K562 (cell line): ENCODE data around the gene MDK. TPM values are rescaled to one million over a fixed set of nuclear protein-coding genes. Genes with fewer than 3 reads are reported as not detected.

Experiments
- ARHGAP35 ChIP-seq: fragments of 450-650 bp; IDR thresholded peaks from 2 replicates; pipeline ENCODE4 v1.6.1; 2018; ENCODE audit not compliant: partially characterized antibody
- FOXJ2 ChIP-seq: fragments of 200-800 bp; sonication (Bioruptor generic); IDR thresholded peaks from 2 replicates; pipeline ENCODE4 v1.6.1; 2016; ENCODE audit warnings: missing genetic modification characterization, missing compliant biosample characterization
- GTF2E2 ChIP-seq: fragments of 200-800 bp; sonication (Bioruptor generic); IDR thresholded peaks from 2 replicates; pipeline ENCODE4 v1.6.1; 2016; ENCODE audit warnings: missing genetic modification characterization, missing compliant biosample characterization
- KAT7 ChIP-seq: sonication (generic); formaldehyde crosslinking; IDR thresholded peaks from 2 replicates; pipeline ENCODE4 v1.8.0; 2022; ENCODE audit warnings: missing genetic modification reagents, mild to moderate bottlenecking, borderline replicate concordance
- KAT8 ChIP-seq: fragments of 450-650 bp; IDR thresholded peaks from 2 replicates; pipeline ENCODE4 v1.6.1; 2016; ENCODE audit warnings: low read depth, mild to moderate bottlenecking
- NCOA1 ChIP-seq: fragments of 450-650 bp; IDR thresholded peaks from 2 replicates; pipeline ENCODE4 v1.6.1; 2016; ENCODE audit warnings: low read depth
- NR2F6 ChIP-seq: fragments of 450-650 bp; formaldehyde crosslinking; IDR thresholded peaks from 2 replicates; pipeline ENCODE4 v1.4.0; 2020; ENCODE audit warnings: mild to moderate bottlenecking
- PTBP1 ChIP-seq: fragments of 200-400 bp; formaldehyde crosslinking; IDR thresholded peaks from 2 replicates; pipeline ENCODE4 v1.6.1; 2017; ENCODE audit warnings: low read depth, low read length
- SPI1 ChIP-seq: IDR thresholded peaks from 2 replicates; pipeline ENCODE4 v1.6.1; 2011; ENCODE audit warnings: low read depth, low read length, control low read depth, borderline replicate concordance
- ZNF121 ChIP-seq: sonication (generic); formaldehyde crosslinking; conservative IDR thresholded peaks from 2 replicates; pipeline ENCODE4 v1.8.0; 2022; ENCODE audit warnings: missing genetic modification reagents
- ZNF140 ChIP-seq: fragments of 250-450 bp; sonication (Bioruptor Pico); IDR thresholded peaks from 2 replicates; pipeline ENCODE4 v1.8.0; 2021; ENCODE audit warnings: moderate library complexity, mild to moderate bottlenecking, inconsistent platforms
- ZNF707 ChIP-seq: fragments of 250-450 bp; sonication (Bioruptor Pico); conservative IDR thresholded peaks from 2 replicates; pipeline ENCODE4 v1.8.0; 2022; ENCODE audit warnings: inconsistent platforms, mild to moderate bottlenecking, moderate library complexity
- ZSCAN29 ChIP-seq: fragments of 450-650 bp; IDR thresholded peaks from 2 replicates; pipeline ENCODE4 v1.6.1; 2017
- polyA plus RNA-seq, 8 experiments: library from polyadenylated mRNA; depleted of rRNA in 4 of 8; stranded (reverse) in 5 of 8; unstranded in 3 of 8; fragments of >200 nt; fragmentation: Nextera tagmentation in 2 of 8; fragmentation: Illumina TruSeq in 1 of 8; extraction: Ambion mirVana in 2 of 8; extraction: Trizol in 1 of 8; gene quantifications; 2 replicates each; pipeline versions ENCODE4 v1.2.1 to v1.2.3, GENCODE V29; 2011 to 2014; ENCODE audit warnings: inconsistent platforms in 1 of 8, missing spikeins in 1 of 8
- total RNA-seq, 7 experiments: library from RNA; depleted of rRNA in 6 of 7; stranded (reverse); fragments of >200 nt in 6 of 7; fragmentation: Illumina TruSeq in 2 of 7; extraction: Trizol in 2 of 7; gene quantifications; 2 replicates each; pipeline versions ENCODE4 v1.2.1 to v1.2.3, GENCODE V29; 2011 to 2021; ENCODE audit warnings: low replicate concordance in 1 of 7
- TF ChIP-seq, protein P1 (sequence below), 2 experiments: fragments of 450-650 bp; conservative IDR thresholded peaks; 2 replicates each; pipeline ENCODE4 v1.6.1; 2017; ENCODE audit warnings: mild to moderate bottlenecking in 2 of 2, moderate library complexity in 2 of 2
- TF ChIP-seq, protein P2 (sequence below), 2 experiments: IDR thresholded peaks; 2 replicates each; pipeline ENCODE4 v1.6.1; 2012; ENCODE audit warnings: improper control_type of control experiment in 2 of 2, low read depth in 2 of 2, low read length in 2 of 2, borderline replicate concordance in 1 of 2
- TF ChIP-seq, protein P3 (sequence below): sonication (generic); formaldehyde crosslinking; IDR thresholded peaks from 2 replicates; pipeline ENCODE4 v1.5.0; 2020; ENCODE audit warnings: missing genetic modification reagents
- TF ChIP-seq, protein P4 (sequence below), 2 experiments: fragments of 450-650 bp; IDR thresholded peaks; 2 replicates each; pipeline ENCODE4 v1.6.1; 2016
- TF ChIP-seq, protein P5 (sequence below): fragments of 250-450 bp; sonication (Bioruptor Pico); IDR thresholded peaks from 2 replicates; pipeline ENCODE4 v1.4.0; 2020
- TF ChIP-seq, protein P6 (sequence below): fragments of 450-650 bp; IDR thresholded peaks from 2 replicates; pipeline ENCODE4 v1.6.1; 2016; ENCODE audit warnings: mild to moderate bottlenecking

The MDK gene
- total and polyA plus RNA-seq, 9 of the 15 experiments (the other 6 are each of a cell fraction or from before 2014, with no cell fraction given), result 20.7 to 700 (median 350) TPM

DNA sequence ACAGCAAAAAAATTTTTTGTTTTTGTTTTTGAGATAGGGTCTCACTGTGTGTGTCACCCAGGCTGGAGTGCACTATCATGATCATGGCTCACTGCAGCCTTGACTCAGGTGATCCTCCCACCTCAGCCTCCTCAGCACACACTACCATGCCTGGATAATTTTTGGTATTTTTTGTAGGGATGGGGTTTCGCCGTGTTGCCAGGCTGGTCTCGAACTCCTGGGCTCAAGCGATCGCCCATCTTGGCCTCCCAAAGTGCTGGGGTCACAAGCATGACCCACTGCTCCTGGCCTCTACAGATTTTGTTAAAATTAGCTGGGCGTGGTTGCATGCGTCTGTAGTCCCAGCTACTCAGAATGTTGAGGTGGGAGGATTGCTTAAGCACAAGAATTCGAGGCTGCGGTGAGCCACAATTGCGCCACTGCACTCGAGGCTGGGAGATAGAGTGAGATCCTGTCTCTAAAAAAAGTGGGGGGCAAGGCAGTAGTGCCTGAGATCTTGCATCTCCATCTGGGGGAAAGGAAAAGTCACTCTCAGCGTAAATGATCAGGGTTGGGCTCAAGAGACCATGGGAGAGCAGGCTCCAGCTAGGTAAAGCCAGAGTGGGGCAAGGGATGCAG, 44.8 kb upstream of the MDK start (continued):
- TF ChIP-seq, protein P1, sequence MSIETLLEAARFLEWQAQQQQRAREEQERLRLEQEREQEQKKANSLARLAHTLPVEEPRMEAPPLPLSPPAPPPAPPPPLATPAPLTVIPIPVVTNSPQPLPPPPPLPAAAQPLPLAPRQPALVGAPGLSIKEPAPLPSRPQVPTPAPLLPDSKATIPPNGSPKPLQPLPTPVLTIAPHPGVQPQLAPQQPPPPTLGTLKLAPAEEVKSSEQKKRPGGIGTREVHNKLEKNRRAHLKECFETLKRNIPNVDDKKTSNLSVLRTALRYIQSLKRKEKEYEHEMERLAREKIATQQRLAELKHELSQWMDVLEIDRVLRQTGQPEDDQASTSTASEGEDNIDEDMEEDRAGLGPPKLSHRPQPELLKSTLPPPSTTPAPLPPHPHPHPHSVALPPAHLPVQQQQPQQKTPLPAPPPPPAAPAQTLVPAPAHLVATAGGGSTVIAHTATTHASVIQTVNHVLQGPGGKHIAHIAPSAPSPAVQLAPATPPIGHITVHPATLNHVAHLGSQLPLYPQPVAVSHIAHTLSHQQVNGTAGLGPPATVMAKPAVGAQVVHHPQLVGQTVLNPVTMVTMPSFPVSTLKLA (conservative IDR thresholded peaks at IDR 0.05), result no peak
- TF ChIP-seq SPI1, result no peak
- TF ChIP-seq, protein P2, sequence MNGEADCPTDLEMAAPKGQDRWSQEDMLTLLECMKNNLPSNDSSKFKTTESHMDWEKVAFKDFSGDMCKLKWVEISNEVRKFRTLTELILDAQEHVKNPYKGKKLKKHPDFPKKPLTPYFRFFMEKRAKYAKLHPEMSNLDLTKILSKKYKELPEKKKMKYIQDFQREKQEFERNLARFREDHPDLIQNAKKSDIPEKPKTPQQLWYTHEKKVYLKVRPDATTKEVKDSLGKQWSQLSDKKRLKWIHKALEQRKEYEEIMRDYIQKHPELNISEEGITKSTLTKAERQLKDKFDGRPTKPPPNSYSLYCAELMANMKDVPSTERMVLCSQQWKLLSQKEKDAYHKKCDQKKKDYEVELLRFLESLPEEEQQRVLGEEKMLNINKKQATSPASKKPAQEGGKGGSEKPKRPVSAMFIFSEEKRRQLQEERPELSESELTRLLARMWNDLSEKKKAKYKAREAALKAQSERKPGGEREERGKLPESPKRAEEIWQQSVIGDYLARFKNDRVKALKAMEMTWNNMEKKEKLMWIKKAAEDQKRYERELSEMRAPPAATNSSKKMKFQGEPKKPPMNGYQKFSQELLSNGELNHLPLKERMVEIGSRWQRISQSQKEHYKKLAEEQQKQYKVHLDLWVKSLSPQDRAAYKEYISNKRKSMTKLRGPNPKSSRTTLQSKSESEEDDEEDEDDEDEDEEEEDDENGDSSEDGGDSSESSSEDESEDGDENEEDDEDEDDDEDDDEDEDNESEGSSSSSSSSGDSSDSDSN (IDR thresholded peaks at IDR 0.05; ENCODE audit: borderline replicate concordance in 1 of 2, low read depth in 2 of 2, low read length in 2 of 2), result no peak
- TF ChIP-seq PTBP1, result no peak
- TF ChIP-seq NCOA1, result no peak
- TF ChIP-seq NR2F6, result no peak
- TF ChIP-seq GTF2E2, result no peak
- TF ChIP-seq, protein P3, sequence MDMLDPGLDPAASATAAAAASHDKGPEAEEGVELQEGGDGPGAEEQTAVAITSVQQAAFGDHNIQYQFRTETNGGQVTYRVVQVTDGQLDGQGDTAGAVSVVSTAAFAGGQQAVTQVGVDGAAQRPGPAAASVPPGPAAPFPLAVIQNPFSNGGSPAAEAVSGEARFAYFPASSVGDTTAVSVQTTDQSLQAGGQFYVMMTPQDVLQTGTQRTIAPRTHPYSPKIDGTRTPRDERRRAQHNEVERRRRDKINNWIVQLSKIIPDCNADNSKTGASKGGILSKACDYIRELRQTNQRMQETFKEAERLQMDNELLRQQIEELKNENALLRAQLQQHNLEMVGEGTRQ (CRISPR knock-in tag), result no peak
- TF ChIP-seq ZNF707 (CRISPR knock-in tag), result no peak
- TF ChIP-seq ZSCAN29, result no peak
- TF ChIP-seq KAT7 (CRISPR knock-in tag), result no peak
- TF ChIP-seq FOXJ2 (tag), result no peak
- TF ChIP-seq, protein P4, sequence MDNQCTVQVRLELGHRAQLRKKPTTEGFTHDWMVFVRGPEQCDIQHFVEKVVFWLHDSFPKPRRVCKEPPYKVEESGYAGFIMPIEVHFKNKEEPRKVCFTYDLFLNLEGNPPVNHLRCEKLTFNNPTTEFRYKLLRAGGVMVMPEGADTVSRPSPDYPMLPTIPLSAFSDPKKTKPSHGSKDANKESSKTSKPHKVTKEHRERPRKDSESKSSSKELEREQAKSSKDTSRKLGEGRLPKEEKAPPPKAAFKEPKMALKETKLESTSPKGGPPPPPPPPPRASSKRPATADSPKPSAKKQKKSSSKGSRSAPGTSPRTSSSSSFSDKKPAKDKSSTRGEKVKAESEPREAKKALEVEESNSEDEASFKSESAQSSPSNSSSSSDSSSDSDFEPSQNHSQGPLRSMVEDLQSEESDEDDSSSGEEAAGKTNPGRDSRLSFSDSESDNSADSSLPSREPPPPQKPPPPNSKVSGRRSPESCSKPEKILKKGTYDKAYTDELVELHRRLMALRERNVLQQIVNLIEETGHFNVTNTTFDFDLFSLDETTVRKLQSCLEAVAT (IDR thresholded peaks at IDR 0.05), result peak in 1 of 2 experiments; percentile 94; a peak in 2 of 4 replicates
- TF ChIP-seq ZNF121 (CRISPR knock-in tag), result no peak
- TF ChIP-seq ZNF140, result no peak
- TF ChIP-seq, protein P5, sequence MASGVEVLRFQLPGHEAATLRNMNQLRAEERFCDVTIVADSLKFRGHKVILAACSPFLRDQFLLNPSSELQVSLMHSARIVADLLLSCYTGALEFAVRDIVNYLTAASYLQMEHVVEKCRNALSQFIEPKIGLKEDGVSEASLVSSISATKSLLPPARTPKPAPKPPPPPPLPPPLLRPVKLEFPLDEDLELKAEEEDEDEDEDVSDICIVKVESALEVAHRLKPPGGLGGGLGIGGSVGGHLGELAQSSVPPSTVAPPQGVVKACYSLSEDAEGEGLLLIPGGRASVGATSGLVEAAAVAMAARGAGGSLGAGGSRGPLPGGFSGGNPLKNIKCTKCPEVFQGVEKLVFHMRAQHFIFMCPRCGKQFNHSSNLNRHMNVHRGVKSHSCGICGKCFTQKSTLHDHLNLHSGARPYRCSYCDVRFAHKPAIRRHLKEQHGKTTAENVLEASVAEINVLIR, result peak; percentile 39; the same call in 1 of the 2 replicates
- no peak for TF ChIP-seq KAT8
- TF ChIP-seq, protein P6, sequence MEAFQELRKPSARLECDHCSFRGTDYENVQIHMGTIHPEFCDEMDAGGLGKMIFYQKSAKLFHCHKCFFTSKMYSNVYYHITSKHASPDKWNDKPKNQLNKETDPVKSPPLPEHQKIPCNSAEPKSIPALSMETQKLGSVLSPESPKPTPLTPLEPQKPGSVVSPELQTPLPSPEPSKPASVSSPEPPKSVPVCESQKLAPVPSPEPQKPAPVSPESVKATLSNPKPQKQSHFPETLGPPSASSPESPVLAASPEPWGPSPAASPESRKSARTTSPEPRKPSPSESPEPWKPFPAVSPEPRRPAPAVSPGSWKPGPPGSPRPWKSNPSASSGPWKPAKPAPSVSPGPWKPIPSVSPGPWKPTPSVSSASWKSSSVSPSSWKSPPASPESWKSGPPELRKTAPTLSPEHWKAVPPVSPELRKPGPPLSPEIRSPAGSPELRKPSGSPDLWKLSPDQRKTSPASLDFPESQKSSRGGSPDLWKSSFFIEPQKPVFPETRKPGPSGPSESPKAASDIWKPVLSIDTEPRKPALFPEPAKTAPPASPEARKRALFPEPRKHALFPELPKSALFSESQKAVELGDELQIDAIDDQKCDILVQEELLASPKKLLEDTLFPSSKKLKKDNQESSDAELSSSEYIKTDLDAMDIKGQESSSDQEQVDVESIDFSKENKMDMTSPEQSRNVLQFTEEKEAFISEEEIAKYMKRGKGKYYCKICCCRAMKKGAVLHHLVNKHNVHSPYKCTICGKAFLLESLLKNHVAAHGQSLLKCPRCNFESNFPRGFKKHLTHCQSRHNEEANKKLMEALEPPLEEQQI, result no peak
- TF ChIP-seq ARHGAP35, result no peak
